ENCODE results near the gene PURB. TPM values are rescaled to one million over a fixed set of nuclear protein-coding genes. Genes with fewer than 3 reads are reported as not detected.
A peak's percentile ranks its signal among the peaks of the same experiment; 100 is the strongest.

PURB gene
- total and polyA plus RNA-seq, 2 experiments from 2014 or later: 3.5 to 25.5 TPM

DNA sequence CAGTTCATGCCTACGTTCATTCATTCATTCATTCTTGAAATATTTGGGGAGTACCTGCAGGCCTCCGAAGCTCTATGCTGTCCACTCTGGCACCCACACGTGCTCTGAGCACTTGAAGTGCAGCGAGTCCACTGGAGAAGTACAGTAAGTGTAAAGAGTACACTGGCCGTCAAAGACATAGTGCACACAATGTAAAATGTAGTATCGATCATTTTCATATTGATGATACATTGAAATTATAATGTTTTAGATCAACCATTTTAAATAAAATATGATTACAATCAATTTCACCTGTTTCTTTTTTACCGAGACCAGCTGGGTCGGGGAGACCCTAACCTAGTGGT is 37.0 kb upstream of the PURB start:
- Histone ChIP-seq H3K27me3 (no peaks in the 10 kb centered on the region), H3K79me2 (no peaks in the 10 kb centered on the region), H3K4me1 (ENCODE audit: insufficient read depth) (no peaks in the 10 kb centered on the region), H3K9me2 (replicated peaks; ENCODE audit: insufficient read depth) (peaks cover 4% of the 10 kb centered on the region), H2AFZ (no peak overlapping the region), H4K20me1 (ENCODE audit: insufficient read depth, poor library complexity, severe bottlenecking) (no peaks in the 10 kb centered on the region), H3K4me2 (no peak overlapping the region), H3K4me3 (no peak overlapping the region), H3K9me3 (ENCODE audit: low read depth) (no peaks in the 10 kb centered on the region), H3K27ac (no peak overlapping the region), H3K36me3 (replicated peaks; ENCODE audit: insufficient read depth, low read depth) (no peaks in the 10 kb centered on the region)
- no peak for DNase-seq (ENCODE audit: low spot score)
- 74% methylated on average over 8 of the region's 8 CpGs for WGBS (ENCODE audit: low lambda C conversion rate, missing lambda C conversion rate)
- TF ChIP-seq EZH2 (IDR thresholded peaks at IDR 0.05; ENCODE audit: borderline replicate concordance) (no peak), EZH2phosphoT487 (IDR thresholded peaks at IDR 0.05; ENCODE audit: low read depth, severe bottlenecking, unreplicated experiment) (no peak)
- TF ChIP-seq, protein P1, sequence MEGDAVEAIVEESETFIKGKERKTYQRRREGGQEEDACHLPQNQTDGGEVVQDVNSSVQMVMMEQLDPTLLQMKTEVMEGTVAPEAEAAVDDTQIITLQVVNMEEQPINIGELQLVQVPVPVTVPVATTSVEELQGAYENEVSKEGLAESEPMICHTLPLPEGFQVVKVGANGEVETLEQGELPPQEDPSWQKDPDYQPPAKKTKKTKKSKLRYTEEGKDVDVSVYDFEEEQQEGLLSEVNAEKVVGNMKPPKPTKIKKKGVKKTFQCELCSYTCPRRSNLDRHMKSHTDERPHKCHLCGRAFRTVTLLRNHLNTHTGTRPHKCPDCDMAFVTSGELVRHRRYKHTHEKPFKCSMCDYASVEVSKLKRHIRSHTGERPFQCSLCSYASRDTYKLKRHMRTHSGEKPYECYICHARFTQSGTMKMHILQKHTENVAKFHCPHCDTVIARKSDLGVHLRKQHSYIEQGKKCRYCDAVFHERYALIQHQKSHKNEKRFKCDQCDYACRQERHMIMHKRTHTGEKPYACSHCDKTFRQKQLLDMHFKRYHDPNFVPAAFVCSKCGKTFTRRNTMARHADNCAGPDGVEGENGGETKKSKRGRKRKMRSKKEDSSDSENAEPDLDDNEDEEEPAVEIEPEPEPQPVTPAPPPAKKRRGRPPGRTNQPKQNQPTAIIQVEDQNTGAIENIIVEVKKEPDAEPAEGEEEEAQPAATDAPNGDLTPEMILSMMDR (IDR thresholded peaks at IDR 0.05; ENCODE audit: poor library complexity): no peak

DNA sequence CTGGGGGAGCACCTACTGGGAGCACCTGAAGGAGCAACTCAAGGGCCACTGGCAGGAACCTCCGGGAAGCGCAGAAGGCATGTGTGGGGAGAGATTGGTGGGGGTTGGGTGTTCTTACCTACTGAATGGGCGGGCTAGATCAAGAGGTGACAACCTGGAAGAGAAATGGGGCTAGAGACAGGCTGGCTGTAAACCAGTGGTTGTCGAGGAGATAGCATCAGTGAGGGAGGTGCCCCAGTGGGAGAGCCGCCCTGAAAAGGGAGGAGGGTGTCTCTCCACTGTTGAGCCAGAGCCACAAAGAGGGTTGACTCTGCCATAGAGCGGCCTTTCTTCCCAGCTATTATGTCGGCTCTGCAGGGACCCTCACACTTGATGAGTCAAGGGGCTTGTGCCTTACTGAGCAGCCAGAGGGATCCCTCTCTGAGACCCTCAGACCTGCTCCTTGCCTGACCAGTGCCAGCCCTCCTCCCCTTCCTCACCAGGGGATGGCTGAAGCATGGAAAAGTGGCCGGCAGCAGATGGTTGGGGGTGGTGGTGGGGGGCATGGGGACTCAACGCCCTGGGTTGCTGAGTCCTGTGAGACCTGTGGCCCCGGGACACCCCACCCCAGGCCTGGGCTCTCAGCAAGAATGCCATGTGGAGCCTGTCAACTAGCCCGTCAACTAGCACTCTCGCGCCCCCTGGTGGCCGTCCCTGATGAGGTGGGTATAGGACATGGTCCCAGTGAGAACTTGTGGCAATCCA is 36.4 kb upstream of the PURB start:
- no peak for TF ChIP-seq EZH2 (IDR thresholded peaks at IDR 0.05; ENCODE audit: borderline replicate concordance)
- TF ChIP-seq, protein P1 (IDR thresholded peaks at IDR 0.05; ENCODE audit: poor library complexity): peak; percentile 59
- TF ChIP-seq EZH2phosphoT487 (IDR thresholded peaks at IDR 0.05; ENCODE audit: low read depth, severe bottlenecking, unreplicated experiment): no peak
- Histone ChIP-seq H2AFZ (no peak overlapping the region), H3K27ac (no peak overlapping the region), H3K79me2 (no peaks in the 10 kb centered on the region), H3K9me3 (ENCODE audit: low read depth) (no peaks in the 10 kb centered on the region), H3K4me1 (ENCODE audit: insufficient read depth) (no peaks in the 10 kb centered on the region), H3K4me2 (no peak overlapping the region), H4K20me1 (ENCODE audit: insufficient read depth, poor library complexity, severe bottlenecking) (no peaks in the 10 kb centered on the region), H3K9me2 (replicated peaks; ENCODE audit: insufficient read depth) (peaks cover 4% of the 10 kb centered on the region), H3K36me3 (replicated peaks; ENCODE audit: insufficient read depth, low read depth) (no peaks in the 10 kb centered on the region), H3K27me3 (no peaks in the 10 kb centered on the region), H3K4me3 (no peak overlapping the region)
- whole genome bisulfite sequencing (ENCODE audit: low lambda C conversion rate, missing lambda C conversion rate): 52% methylated on average over 14 of the region's 14 CpGs
- peak; percentile 79 for DNase-seq (ENCODE audit: low spot score)

DNA sequence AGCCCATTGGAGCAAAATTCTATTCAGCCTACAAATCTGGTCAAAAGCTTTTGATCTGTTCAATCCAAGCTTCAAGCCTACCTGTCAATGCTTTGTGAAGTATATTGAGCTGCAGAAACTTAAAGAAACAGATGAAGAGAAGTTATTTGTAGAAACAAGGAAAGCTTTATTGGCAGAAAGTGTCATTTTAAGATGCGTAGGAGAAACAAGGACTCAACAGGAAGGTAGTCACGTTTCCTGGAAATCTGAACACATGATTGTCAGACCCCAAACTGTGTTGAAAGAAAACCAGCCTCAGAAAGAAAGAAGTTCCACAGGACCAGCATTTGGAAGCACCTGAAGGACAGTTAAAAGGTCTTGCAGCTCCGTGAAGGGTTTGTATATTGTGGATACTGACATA is 34.8 kb upstream of the PURB start:
- Histone ChIP-seq H3K4me1 (ENCODE audit: insufficient read depth) (no peaks in the 10 kb centered on the region), H3K9me3 (ENCODE audit: low read depth) (no peaks in the 10 kb centered on the region), H4K20me1 (ENCODE audit: insufficient read depth, poor library complexity, severe bottlenecking) (no peaks in the 10 kb centered on the region), H3K27me3 (no peaks in the 10 kb centered on the region), H2AFZ (no peak overlapping the region), H3K27ac (no peak overlapping the region), H3K4me2 (no peak overlapping the region), H3K79me2 (no peaks in the 10 kb centered on the region), H3K4me3 (no peak overlapping the region), H3K36me3 (replicated peaks; ENCODE audit: insufficient read depth, low read depth) (no peaks in the 10 kb centered on the region), H3K9me2 (replicated peaks; ENCODE audit: insufficient read depth) (peaks cover 4% of the 10 kb centered on the region)
- TF ChIP-seq, protein P1 (IDR thresholded peaks at IDR 0.05; ENCODE audit: poor library complexity): no peak
- TF ChIP-seq EZH2phosphoT487 (IDR thresholded peaks at IDR 0.05; ENCODE audit: low read depth, severe bottlenecking, unreplicated experiment) (no peak), EZH2 (IDR thresholded peaks at IDR 0.05; ENCODE audit: borderline replicate concordance) (no peak)
- 80% methylated on average over 3 of the region's 3 CpGs for WGBS (ENCODE audit: low lambda C conversion rate, missing lambda C conversion rate)
- no peak for DNase-seq (ENCODE audit: low spot score)
